GM19468 (cell line): ENCODE measurements around the gene RGS16.

Source experiments
- ATAC-seq: cut with Tn5 transposase; IDR thresholded peaks from one replicate; pipeline ENCODE4 v1.9.1; 2021; ENCODE audit warnings: mild to moderate bottlenecking, moderate library complexity, moderate number of reproducible peaks; ENCODE audit not compliant: unreplicated experiment; ENCODE audit errors: extremely low read depth

RGS16 gene

DNA sequence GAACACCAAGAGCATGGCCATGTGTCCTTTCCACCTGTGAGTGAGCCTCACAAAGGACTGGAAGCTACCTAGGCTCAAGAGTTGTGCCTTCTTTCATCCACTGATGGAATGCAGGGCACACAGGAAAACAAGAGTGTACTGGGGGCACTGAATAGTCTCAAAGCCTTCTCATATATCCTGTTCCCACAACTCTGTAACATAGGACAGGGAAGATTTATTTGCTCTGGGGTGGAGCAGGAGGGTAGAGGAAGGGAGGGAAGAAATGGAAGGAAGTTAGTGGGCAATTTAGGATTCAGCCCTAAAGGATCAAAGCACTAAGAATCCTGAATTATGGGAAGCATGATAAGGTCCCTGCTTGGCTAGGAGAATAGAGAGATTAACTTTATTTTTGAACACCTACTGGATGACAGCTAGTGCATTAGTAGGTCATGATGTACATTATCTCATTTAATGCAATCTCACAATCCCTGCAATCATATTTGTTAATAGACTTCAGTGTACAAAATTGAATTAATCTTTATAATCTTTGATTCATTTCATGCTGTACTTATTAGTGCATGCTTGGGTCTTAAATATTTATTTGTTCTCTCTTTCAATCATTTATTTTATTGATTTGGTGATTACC is 27.0 kb upstream of the RGS16 start:
- no peak for ATAC-seq

DNA sequence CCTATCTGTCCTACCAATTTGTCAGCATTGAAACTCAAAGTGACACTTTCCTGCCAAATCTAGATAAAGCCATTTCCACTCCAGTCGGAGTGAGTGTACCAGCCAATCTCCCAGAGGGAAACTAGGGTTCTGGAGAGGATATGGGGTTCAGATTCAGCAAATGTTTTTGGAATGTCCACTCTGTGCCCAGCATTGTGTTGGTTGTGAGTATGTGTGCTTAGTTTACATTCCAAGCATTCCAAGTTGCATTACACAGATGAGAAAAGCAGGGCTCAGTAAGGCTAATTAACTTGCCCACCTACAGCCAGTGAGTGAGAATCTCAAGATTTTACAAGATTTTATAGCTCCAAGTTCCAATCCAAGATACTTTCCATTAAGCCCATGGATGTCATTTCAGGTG is 26.4 kb upstream of the RGS16 start:
- ATAC-seq, result no peak

DNA sequence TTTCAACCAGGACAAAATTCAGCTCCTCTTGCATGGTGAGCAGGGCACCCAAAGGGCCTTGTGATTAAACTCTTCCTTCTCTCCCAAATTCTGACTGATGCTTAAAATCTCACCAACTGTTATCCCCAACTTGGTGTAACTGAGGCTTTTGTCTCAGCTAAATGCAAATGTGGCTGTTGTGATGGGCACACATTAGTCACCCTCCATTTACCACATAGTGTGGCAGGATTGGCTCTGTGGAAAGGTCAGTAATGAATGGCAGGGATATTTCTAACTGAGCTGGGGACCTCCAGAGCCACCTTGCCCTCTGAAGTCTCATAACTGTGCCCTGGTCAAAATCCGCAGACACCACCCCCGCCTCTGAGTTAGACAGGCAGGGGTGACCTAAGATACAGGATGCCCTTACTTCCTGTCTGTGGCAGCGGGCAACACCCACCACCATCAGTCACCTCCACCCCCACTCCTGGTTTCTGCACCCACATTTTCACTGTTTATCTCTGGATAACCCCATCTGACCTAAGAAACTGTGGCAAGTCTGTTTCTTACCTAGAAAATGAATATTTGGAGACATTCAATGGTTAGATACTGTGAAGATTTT is 25.4 kb upstream of the RGS16 start:
- peak; percentile 60 for ATAC-seq

DNA sequence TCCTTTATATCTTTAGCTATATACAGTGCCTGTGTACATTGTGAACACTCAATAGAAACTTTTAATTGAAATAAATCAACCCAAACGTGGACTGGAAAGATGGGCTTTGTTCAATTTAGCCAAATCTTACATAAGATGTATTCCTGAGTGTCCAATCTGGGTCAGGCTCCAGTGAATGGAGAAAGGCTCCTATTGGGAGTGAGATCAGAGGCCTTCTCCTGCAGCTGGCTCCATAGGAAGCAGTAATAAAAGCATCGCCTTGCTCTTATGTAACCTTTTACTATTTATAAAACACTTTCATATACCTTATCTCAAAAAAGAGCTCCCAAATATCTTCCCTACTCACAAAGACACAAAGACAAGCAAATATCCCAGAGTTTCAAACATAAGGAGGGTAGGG is 24.9 kb upstream of the RGS16 start:
- ATAC-seq, result no peak

DNA sequence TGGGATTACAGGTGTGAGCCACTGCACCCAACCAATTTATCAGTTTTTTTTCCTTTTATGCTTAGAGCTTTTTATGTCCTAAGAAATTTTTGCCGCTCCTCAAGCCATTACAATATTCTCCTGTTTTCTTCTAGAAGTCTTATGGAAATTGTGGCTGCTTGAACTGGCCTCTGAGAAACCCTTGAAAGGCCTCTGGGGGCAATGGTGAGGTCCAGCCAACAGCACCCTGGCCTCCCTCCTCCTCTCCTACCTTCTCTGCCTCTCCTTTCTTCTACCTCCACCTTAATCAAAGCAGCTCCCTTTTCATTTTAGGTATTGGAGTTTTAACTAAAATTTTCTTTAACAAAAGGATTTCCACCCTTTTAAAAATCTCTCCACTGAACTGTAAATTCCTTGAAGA is 24.5 kb upstream of the RGS16 start:
- ATAC-seq, result no peak

DNA sequence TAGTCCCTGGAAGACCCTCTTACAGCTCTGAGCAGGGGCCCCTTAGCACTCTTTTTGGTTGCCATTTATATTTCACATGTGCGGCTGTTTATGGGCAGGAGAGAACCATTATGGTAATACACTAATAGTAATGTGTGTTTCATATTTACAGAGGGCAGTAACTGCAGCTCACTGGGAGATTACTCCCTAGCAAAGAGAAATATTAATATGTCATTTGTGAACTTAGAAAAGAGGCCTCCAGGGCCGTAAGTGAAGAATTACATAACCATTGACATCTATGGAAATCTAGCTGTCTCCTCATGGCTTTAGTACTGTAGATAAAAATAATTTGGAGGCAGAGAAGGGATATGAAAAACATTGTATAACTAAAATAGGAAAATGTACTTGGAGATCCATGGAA is 23.4 kb upstream of the RGS16 start:
- no peak for ATAC-seq

DNA sequence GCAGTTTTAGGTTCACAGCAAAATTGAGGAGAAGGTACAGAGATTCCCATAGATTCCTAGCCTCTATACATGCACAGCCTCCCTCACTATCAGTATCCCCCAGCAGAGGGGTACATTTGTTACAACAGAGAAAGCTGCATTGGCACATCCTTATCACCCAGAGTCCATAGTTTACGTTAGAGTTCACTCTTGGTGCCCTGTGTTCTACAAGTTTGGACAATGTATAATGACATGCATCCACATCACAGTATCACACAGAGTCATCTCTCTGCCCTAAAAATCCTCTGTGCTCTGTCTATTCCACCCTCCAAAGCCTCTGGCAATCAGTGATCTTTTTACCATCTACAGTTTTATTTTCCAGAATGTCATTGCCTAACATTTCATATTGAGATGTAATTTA is 22.3 kb upstream of the RGS16 start:
- ATAC-seq, result no peak

DNA sequence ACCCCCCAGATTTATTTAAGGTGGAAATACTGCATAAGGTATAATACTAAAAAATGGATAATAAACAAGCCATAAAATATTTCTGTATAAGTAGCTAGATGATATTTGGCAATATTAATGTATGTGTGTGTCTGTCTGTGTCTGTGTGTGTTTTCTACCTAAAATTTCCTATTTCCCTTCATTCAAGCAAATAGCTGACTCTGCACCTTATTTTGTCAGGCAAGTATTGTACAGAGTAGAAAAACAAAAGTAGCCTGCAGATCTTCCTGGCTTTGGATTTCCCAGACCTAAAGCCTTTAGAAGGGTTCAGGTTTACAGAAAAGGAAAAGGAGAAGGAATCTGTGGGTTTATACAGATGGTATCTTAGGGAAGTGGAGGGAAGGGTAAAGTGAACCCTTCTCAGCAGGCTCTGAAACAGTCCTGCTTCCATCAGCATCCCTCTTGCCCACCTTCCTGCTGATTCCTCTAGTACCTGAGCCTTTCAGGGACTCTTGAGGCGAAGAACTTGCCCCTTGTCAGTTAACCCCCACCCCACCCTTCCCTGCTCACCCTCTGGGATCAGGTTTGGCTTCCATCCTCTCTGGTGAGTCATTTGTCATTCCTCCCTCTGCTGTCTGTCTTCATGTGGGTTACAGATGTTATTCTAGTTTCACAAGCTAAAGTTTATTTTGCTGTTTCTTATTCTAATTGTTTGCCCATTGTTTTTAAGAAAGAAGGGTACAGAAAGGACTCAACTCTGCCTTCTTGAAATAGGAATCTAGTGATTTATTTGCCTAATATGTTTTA is 21.7 kb upstream of the RGS16 start:
- ATAC-seq, result no peak

DNA sequence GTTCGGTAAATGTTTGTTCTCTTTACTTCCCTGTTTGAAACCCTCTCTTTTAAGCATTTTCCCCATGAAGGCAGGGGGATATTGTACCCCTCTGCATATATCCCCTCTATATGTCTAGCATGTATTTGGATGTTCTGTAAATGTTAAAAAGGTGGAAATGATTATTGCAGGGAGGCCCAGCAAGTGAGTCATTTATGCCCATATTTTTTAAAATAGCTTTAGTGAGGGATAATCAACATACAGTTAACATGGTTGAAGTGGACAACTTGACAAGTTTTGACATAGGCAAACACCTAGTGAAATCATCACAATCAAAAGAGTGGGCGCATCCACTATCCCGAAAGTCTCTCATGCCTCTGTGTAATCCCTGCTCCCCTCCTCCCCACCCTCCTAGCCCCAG is 20.8 kb upstream of the RGS16 start:
- no peak for ATAC-seq

DNA sequence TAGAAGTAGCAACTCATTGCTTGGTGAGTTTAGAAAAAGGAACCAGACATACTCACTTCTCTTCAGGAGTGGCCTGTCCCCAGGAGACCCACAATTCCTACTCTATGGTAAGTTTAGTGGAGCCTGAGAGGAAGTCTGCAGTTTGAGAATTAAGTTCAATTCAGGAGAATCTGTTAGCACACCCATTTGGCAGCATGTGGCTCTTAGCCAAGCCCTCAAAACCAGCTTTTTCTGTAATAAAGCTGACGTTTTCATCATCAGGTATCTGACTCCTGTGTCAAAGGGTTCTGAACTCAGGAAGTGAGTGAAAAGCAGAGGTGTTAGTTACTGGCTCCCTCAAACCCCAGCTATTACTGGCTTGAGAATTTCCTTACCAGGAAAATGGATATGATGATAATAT is 20.4 kb upstream of the RGS16 start:
- ATAC-seq, result no peak

DNA sequence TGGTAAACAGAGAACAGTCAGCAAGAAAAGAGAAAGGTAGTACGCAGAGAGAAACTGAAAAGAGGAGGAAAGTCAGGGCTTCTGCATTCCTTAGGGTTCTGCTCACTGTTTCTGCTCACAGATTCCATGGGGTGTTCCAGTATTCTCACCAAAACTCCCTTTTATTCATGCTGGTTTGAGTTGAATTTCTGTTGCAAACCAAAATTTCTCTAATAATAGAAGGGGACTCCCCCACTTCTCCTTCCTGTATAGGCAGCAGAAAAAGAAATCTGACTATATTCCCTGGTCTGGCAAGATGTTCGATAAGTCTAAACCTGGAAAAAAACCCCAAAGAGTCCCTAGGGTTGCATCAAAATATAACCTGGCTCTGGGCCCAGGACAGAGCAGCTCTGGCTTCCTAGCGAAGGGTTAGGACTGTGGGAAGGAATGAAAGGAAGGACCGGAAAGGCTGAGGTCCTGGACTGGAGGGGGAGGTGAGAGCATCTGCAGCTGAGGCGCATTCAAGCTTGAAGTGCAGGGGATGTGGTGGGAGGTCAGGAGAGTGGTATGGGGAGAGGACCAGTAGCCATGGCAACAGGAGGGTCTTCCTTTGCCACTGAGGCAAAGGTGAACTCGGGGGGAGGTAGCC is 18.8 kb upstream of the RGS16 start:
- ATAC-seq, result peak; percentile 28

DNA sequence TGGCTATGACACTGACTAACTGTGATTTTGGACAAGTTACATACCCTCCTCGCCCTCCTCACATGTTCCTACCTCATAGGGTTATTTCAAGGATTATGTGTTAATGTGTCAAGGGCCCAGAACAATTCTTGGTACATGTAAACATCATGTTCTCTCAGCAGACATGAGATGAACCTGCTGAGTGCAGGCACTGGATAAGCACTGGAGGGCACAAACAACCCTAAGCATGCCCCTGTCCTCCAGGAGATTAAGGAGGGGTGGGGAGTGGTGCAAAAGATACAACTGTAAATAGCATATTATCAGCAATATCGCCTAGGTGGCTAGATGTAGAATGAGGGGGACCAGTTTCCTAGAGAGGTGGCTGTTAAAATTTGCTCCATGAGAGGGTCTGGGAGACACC is 17.7 kb upstream of the RGS16 start:
- no peak for ATAC-seq

DNA sequence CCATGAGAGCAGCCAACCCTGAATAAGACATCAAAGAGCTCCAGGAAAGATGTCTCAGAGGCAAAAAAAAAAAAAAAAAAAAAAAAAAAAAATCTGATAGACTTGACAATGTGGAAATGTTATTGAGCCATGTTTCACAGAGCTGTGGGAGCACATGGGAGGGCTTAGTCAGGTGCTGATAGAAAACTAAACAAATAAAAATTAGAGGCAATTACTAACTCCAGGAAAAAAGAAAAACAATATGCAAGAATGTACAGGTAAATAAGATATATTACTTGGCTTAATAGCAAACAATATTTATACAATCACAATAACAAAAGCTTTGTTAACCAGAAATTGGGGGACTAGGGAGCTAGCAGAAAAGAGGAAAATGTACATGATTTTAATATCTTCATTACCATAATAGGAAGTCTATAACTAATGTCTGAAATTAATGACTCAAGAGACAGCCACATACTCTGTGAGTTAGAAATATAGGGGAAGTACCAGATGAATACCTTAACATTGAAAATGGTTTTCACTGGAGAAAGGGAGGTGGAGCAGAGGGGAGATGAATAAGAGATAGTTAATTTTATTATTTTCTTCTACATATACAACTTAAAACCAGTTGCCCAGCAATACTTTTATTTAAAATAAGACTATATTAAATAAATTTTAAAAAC is 16.9 kb upstream of the RGS16 start:
- no peak for ATAC-seq

DNA sequence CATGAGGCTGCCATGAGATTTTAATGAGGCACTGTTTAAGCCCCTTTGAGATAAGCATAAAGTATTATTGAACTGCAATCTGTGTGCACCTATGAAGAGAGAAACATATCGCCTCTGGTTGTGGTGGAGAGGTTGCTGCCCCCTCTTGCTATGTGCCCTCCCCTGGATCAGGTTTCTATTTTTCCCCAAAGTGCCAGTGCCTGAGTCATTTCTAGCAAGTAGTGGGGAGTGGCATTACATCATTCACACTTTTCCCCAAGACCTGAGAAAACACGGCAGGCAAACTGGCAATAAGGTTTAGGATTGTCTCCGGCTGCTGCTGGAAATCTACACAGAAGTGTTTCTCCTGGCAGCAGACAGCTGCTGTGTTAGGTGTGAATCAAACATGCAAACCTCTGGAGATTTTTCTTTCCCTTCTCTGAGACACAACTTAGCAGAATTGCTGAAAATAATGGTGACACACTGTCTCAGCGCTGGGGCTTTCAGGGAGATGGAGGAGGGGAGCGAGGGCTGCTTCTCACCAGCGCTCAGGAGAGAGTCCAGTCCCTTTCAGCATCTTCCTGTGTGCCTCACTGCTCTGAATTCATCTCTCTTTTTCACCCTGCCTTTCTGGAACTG is 13.7 kb upstream of the RGS16 start:
- no peak for ATAC-seq

DNA sequence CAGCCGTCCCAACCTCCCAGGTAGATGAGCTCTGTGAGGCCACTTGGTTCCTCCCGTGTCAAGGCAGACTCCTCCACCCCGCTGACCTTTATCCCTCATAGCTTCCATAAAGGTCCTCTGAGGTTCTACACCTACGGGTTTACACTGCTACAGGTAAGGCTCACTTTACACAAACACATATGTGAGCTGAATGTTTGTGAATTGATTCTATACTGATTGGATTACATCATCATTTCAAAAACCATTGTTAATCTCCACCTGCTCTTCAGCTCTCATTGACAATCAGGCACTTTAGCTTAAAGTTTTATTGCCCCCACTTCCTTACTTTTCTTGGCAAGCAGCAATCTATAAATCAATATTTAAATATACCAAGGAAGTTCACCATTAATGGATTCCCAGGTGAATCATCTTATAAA is 12.8 kb upstream of the RGS16 start:
- ATAC-seq, result no peak

DNA sequence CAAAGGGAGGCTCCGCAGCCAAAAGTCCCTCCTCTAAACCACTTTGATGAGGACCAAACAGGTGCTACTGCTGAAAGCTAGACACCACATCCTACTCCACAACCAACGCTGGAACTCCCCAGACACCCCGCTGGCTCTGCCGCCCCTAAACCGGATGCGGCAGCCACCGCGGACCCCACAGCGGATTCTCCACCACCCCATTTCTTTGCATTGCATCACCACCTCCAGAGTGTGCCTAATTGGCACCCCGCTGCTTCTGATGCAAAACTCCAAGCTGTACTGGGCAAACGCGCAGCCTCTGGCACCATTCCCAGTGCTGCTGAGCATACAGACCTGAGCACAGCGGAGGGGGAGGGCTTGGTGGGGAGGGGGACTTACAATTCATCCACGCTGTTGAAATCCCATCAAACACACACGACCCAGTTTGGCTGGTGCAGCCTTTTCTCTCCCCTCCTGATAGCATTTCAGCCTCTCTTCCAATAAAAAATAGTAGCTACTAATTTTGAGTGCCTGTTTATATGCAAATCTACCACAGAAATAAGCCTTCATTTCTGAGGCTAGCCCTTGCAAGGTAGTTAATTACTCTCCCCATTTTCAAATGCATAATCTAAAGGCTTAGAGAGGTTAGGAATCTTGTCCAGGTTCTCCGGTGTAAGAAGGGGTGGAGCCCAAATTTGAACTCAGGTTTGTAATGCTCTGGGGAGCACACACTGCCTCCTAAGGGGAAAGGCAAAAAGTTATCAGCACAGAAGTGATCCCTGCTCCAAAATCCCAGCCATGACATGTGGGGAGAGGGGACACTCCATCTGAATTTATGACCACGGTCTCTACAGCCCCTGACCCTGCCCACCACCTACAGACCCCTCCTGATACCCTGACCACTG is 12.2 kb upstream of the RGS16 start:
- peak; percentile 65 for ATAC-seq

DNA sequence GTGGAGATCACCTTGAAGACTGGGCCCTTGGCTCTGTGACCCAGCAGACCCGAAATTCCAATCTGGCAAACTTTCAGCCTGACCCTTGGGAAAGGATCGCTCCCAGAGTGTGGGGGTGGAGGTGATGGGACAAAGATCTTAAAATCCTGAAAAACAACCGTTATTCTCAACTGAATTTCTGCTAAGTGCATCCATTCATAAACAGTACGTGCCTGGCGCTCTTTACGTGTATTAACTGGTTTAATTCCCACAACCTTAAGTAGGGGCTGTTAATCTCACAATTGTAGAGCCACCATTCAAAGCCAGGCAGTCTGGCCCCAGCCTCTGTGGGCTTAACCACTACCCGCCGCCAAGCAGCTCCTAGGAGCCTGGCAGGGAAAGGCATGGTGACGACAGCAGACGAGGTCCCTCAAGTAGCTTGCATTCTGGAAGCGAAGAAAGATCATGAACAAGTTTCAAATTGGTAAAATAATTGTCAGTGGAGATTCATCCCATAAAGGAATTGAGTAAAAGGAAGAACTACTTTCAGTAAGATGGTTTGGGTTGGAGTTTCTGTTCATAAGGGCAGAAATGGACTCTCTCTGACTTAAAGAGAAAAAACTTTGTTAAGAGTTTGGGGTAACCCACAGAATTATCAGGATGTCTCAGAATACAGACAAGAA is 11.4 kb upstream of the RGS16 start:
- ATAC-seq, result no peak

DNA sequence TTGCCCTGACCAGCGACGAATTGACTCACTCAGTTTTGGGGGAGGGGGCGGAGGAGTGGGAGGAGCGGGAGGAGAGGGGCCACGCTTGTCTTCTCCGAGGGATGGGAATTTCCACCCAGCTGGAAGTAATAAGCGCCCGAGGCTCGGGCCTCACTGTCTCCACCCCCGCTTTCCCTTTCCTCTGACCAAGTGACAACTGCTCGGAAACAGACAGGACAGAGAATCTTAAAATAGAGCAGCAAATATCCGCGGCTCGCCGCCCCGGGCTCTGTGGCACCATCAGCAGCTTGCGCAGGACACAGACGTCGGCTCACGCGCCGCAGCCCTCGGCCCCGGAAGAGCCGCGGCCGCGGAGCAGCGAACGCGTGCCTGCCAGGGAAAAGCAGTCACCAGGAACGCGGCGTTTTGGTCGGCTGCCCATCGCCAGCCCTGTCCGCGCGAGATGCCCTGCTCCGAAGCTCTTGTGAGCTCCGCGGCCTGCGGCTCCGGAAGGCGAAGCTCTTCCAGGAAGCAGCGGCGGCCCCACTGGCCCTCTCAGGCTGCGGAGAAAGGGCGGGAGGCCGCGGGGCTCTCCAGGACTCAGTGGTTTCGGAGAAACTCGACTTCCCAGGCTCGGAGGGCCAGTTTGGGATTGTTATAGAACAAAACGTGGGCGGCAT is 10.7 kb upstream of the RGS16 start:
- ATAC-seq, result peak; percentile 37
